NK-92 treated with Interleukin-12 subunit alpha and Interleukin-12 subunit beta, amount 100 ng/mL, for 24 hours (cell line): ENCODE data around the gene C6orf141.

Source experiments
- DNase-seq: peaks from one replicate; lab custom pipeline; 2025; lab: John Stamatoyannopoulos, UW

Gene C6orf141

GRCh38 chr6:49550492-49551077, at the start of gene C6orf141:
Gene C6orf141 (plus strand): TSS chr6:49550668. CDS start chr6:49550793, 125 bp downstream.
- DNase-seq, result no peak

- DNase-seq, result no peak
Observed at GRCh38 chr6:49504666-49505065, 45.8 kb upstream of the C6orf141 start.

DNA sequence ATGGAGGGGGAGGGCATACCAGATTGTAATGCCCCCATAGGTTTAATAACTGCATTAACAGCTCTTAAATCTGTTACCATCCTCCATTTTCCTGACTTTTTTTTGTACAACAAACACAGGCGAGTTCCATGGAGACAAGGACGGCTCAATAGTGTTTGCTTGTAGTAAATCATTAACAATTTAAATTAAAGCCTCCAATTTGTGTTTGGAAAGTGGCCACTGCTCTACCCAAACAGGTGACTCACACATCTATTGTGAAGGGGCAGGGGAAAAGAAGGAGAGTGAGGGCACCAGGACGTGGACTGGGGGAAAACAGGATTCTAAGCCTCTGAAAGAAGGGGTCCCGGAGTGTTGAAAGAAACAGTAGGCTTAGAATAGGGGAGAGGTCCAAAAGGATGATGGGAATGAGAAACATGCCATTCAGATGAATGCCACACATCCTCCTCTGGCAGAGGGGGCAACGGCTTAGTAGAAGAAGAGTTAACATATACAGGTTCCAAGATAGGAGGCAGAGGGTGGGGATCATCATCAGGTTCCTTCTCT, 43.8 kb upstream of the C6orf141 start:
- no peak for DNase-seq

GRCh38 chr6:49509342-49509741, 41.1 kb upstream of the C6orf141 start:
- no peak for DNase-seq

GRCh38 chr6:49513153-49513989, 37.1 kb upstream of the C6orf141 start:
- DNase-seq, result no peak

DNA sequence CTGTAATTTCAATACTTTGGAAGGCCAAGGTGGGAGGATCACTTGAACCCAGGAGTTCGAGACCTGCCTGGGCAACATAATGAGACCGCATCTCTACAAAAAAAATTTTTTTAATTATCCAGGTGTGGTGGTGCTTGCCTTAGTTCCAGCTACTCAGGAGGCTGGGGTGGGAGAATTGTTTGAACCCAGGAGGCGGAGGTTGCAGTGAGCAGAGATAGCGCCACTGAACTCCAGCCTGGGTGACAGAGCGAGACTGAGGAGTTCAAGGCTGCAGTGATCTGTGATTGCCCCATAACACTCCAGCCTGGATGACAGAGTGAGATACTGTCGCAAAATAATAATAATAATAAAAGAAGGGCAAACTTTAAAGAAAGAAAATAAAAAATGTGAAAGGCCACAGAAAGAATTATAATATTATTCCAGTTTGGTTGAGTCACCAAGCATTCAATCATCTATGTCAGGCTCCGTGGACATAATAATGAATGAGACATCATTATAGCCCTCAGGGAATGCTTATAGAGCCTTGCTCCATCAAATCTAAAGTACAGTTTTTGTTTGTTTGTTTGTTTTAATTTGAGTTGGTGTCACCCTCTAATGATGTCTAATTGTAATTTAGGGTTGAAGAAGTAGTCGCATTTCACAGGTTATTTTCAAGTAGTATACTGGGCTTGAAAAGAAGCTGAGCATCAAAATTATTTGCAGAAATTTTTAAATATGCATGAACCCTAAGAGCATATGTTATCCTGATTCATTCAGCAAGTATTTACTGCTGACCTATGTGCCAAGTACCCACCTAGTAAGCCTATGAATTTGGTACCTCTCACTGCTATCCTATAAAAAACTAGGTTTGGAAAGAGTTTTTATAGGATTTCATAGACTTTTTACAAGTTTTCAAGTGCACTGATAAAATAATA, 35.6 kb upstream of the C6orf141 start:
- DNase-seq, result no peak

DNA sequence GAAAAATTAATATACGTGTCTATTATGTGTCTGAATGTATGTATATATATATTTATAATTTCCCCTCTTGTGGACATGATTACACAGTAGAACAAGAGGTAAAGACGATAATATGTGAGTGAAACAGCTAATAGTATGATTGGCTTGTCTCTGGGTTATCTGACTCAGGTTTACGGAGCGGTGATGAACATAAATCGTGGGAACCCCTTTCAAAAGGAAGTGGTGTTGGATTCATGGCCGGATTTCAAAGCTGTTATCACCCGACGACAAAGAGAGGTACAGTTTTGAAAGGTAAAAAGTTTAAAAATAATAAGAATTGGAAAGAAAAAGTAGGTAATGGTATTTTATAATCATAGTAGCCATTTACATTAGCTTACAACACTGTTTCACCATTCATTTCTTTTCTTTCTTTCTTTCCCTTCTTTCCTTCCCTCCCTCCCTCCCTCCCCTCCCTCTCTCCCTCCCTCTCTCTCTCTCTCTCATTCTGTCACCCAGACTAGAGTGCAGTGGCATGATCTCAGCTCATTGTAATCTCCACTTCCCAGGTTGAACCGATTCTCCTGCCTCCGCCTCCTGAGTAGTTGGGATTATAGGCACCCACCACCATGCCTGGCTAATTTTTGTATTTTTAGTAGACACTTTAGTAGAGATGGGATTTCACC, 34.9 kb upstream of the C6orf141 start:
- no peak for DNase-seq

DNA sequence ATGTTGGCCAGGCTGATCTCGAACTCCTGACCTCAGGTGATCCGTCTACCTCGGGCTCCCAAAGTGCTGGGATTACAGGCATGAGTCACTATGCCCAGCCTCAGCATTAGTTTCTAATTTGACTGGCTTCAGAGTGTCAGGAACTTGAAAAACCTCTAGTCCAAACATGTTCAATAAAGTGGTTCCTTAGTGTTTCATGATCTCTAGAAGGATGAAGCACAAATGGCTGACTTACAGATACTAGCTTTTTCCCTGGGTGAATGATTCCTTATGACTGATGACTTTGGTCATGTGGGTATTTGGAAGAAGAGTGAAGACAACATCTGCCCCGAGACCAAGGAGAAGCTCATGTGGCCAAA, 34.3 kb upstream of the C6orf141 start:
- no peak for DNase-seq

DNA sequence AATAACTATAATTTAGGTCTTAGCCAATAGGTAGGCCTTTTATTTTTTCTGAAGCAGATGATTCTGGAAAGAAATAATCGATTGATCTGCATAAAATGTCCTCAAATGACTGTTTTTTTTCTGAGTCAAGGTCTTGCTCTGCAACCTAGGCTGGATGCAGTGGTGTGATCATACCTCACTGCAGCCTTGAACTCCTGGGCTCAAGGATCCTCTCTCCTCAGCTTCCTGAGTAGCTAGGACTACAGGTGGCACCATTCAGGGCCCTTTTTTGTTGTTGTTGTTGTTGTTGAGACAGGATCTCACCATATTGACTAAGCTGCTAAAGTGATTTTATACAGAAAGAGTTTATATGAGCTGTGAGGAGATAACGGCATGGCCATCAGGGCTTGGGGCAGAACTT, 32.5 kb upstream of the C6orf141 start:
- DNase-seq, result no peak

DNA sequence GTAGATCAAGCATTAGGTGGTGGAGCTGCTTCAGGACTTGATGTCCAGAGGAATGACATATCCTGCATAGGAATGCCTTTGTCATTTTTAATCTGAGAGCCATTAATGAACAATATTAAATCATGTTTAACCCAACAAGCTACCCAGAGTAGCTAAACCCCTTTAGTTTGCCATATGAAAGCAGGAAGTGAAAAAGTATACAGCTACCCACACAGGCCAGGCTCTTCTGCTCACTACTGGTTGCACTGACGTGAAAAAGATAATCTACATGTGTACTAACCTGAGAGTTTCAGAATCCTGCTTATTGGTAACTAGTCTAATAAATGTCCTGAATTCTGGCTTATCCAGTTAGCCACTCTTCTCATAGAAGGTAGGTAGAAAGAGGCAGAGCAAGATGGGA, 30.8 kb upstream of the C6orf141 start:
- no peak for DNase-seq

DNA sequence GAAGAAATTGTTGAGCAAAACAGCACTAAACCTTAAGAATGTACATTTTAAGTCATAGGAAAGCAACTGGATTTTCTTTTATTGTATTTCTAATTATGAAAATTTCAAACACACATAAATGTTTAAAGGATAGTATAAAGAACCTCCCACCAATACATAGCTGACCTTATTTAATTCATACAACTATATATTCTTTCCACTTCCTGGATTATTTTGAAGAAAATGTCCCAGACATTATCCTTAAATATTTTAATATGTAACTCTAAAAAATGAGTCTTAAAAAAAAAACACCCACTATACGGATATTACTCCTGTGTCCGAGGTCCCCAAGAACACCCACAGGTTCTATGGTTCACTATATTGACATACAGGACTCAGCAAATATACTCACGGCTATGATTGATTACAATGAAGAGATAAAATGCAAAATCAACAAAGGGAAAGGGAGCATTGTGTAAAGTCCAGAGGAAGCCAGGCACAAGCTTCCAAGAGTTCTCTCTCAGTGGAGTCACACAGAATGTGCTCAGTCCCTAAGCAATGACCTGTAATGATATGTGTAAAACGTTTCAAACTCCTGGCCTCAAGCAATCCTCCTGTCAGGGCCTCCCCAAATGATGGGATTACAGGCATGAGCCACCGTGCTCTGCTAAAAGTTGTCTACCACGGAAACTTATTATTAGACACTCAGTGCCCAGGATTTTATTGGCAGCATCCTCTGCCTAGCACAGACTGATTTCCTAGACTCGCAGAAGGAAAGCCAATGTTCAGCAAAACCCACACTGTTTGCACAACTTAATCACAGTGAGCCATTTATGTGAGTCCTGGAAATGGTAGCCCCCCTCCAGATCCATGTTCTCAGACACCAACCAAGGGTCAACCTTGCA, 27.5 kb upstream of the C6orf141 start:
- DNase-seq, result no peak

DNA sequence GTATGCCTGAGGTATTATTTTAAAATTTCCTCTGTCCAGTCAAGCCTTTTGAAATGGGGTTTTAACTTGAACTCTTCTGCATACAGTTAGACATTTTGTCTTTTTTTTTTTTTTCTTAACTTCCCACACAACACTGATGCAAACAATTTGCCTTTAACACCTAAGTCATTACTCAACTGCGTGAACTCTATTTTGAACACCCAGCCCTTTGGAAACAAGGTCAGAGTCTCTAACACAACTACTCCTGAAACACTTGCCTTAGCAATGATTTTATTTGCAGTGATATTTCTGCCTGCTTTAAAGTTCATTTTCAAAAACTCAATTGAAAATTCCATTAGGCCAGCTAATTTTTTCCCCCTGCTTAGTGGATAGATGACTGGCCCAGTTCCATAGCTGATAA, 26.6 kb upstream of the C6orf141 start:
- DNase-seq, result no peak

- DNase-seq, result no peak
Observed at GRCh38 chr6:49524541-49524940, 25.9 kb upstream of the C6orf141 start.

- DNase-seq, result no peak
Observed at GRCh38 chr6:49526598-49526997, 23.9 kb upstream of the C6orf141 start.

DNA sequence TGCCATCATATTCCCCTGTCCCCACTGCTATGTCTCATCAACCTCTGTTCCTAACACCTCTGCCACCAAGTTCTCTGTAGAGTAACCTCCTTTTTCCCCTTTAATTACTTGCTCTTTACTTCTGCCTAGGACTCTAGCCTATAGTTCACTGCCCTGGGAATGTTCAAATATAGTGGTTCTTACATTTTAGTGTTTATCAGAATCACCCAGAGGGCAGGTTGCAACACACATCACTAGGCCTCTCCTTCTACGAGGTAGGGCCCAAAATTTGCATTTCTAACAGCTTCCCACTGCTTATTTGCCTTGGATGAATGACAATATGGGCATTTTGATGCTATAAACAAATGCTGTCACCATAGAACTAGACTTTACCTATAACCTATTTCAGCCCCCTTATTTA, 23.1 kb upstream of the C6orf141 start:
- no peak for DNase-seq

GRCh38 chr6:49528571-49528970, 21.9 kb upstream of the C6orf141 start:
- no peak for DNase-seq

DNA sequence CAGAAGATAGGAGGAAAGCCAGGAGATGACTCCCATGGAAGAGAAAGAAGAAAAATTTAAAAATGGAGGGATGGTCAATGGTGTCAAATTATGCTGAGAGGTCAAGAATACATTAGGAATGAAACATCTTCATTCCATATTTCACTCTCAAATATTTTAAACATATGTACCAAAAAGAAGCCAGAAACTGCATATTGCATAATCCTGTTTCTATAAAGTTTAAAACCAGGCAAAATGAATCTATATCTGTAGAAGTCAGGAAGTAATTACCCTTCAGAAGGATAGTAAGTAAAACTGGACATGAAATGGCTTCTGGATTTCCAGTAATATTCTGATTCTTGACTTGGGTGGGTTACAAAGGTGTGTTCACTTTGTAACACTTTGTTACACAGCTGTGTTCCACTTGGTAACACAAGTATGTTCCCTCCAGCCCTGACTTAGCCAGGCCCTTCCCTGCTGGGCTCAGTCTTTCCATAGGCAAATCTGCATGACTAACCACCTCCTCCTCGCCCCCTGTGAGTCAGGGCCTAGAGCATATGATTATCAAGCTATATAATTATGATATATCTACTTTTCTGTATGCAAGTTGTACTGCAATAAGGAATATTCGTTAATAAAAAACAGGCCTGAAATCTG, 20.2 kb upstream of the C6orf141 start:
- DNase-seq, result no peak

GRCh38 chr6:49531774-49532569, 18.5 kb upstream of the C6orf141 start:
- DNase-seq, result no peak

DNA sequence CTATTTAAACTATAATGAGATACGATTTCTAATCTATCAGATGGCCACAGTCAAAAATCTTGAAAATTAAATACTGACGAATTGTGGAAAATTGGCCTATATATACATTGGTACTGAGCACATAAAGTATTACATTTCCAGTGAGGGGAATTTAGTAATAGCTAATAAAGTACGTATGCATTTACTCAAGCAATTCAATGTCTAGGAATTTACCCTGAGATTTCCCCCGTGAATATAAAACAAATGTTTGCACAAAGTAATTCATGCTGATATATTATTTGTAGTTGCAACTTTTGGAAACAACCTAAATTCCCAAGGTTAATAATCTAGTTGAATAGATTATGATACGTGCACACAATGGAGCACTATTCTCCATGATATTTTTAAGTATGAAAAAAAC, 14.7 kb upstream of the C6orf141 start:
- DNase-seq, result no peak

DNA sequence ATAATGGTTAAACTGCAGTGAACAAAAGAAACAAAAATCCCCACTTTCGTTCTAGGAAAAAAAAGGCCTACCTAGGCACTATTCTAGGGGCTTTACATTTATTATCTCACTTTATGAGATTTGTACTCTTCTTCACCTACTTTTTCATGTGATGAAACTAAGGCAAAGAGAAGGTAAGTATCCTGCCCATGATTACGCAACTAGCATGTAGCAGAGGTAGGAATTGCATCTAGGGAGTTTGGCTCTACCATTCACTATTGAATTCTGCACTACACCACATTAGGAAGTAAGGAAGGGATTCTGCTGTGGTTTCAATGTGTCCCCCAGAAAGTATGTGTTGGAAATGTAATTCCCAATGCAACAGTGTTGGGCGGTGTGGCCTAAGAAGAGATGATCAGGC, 11.4 kb upstream of the C6orf141 start:
- no peak for DNase-seq
